ENCODE data around the gene C1QA. TPM values are rescaled to one million over a fixed set of nuclear protein-coding genes. Genes with fewer than 3 reads are reported as not detected.

C1QA gene
- total RNA-seq, 2 donors from 2014 or later, result 29.7 to 68.0 TPM

GRCh38 chr1:22621761-22622160 lies 14.7 kb upstream of the C1QA start:
- H3K9me3 ChIP-seq, result no peaks in the 10 kb centered on the region
- 79 to 100% methylated on average over 2 to 4 of the region's 4 CpGs for WGBS, 2 donors
- no peak for TF ChIP-seq CTCF (IDR thresholded peaks at IDR 0.05)
- TF ChIP-seq POLR2A (IDR thresholded peaks at IDR 0.05), result no peak
- H3K36me3 ChIP-seq (replicated peaks in 1 of 2; ENCODE audit: insufficient read depth in 1 of 2, low read depth in 2 of 2), result no peaks in the 10 kb centered on the region
- intact Hi-C loops (cut with DNase I), result no loop called here
- H3K27me3 ChIP-seq, result no peaks in the 10 kb centered on the region
- no peaks in the 10 kb centered on the region for H3K4me1 ChIP-seq
- DNase-seq (no peak), ATAC-seq (no peak)
- H3K27ac ChIP-seq, result no peak overlapping the region
- no peak overlapping the region for H3K4me3 ChIP-seq

GRCh38 chr1:22625262-22625925 lies 11.0 kb upstream of the C1QA start:
- Histone ChIP-seq H3K27me3 (no peaks in the 10 kb centered on the region), H3K27ac (no peak overlapping the region), H3K9me3 (no peaks in the 10 kb centered on the region), H3K36me3 (replicated peaks in 1 of 2; ENCODE audit: insufficient read depth in 1 of 2, low read depth in 2 of 2) (no peaks in the 10 kb centered on the region), H3K4me3 (no peak overlapping the region), H3K4me1 (peaks cover 11% of the 10 kb centered on the region)
- TF ChIP-seq CTCF (IDR thresholded peaks at IDR 0.05), result no peak
- TF ChIP-seq POLR2A (IDR thresholded peaks at IDR 0.05), result no peak
- WGBS, 2 donors, result 45 to 47% methylated on average over 9 of the region's 9 CpGs
- DNase-seq (no peak), ATAC-seq (no peak)
- intact Hi-C loops (cut with DNase I), result no loop called here

- Histone ChIP-seq H3K27ac (no peak overlapping the region), H3K4me1 (peaks cover 11% of the 10 kb centered on the region), H3K36me3 (replicated peaks in 1 of 2; ENCODE audit: insufficient read depth in 1 of 2, low read depth in 2 of 2) (no peaks in the 10 kb centered on the region), H3K4me3 (no peak overlapping the region), H3K9me3 (no peaks in the 10 kb centered on the region), H3K27me3 (no peaks in the 10 kb centered on the region)
- ATAC-seq (no peak), DNase-seq (no peak)
- WGBS, 2 donors, result 50 to 65% methylated on average over 14 to 20 of the region's 20 CpGs
- intact Hi-C loops (cut with DNase I), result no loop called here
- TF ChIP-seq POLR2A (IDR thresholded peaks at IDR 0.05) (no peak), CTCF (IDR thresholded peaks at IDR 0.05) (no peak)
Measured at GRCh38 chr1:22626237-22627157, 9.9 kb upstream of the C1QA start.

- intact Hi-C loops (cut with DNase I), result no loop called here
- Histone ChIP-seq H3K36me3 (replicated peaks in 1 of 2; ENCODE audit: insufficient read depth in 1 of 2, low read depth in 2 of 2) (no peaks in the 10 kb centered on the region), H3K27ac (no peak overlapping the region), H3K9me3 (no peaks in the 10 kb centered on the region), H3K4me3 (no peak overlapping the region), H3K27me3 (no peaks in the 10 kb centered on the region), H3K4me1 (peaks cover 11% of the 10 kb centered on the region)
- DNase-seq, result peak in 1 of 4 donors; percentile 16
- ATAC-seq, result no peak
- no peak for TF ChIP-seq POLR2A (IDR thresholded peaks at IDR 0.05)
- 41 to 60% methylated on average over 5 of the region's 5 CpGs for WGBS, 2 donors
Measured at GRCh38 chr1:22627331-22627730, 9.1 kb upstream of the C1QA start.

GRCh38 chr1:22628698-22629444 lies 7.6 kb upstream of the C1QA start:
- peaks cover 11% of the 10 kb centered on the region for H3K4me1 ChIP-seq
- no peaks in the 10 kb centered on the region for H3K27me3 ChIP-seq
- no peak for DNase-seq
- intact Hi-C loops (cut with DNase I), result no loop called here
- no peak for ATAC-seq
- H3K9me3 ChIP-seq, result no peaks in the 10 kb centered on the region
- no peak overlapping the region for H3K27ac ChIP-seq
- H3K36me3 ChIP-seq (replicated peaks in 1 of 2; ENCODE audit: insufficient read depth in 1 of 2, low read depth in 2 of 2), result no peaks in the 10 kb centered on the region
- TF ChIP-seq POLR2A (IDR thresholded peaks at IDR 0.05) (no peak), CTCF (IDR thresholded peaks at IDR 0.05) (no peak)
- no peak overlapping the region for H3K4me3 ChIP-seq
- 43 to 52% methylated on average over 11 of the region's 11 CpGs for WGBS, 2 donors
